C4-2B (cell line): ENCODE data around the gene CFAP97D2.

Experiments used
- CTCF ChIP-seq: fragments of 450-650 bp; conservative IDR thresholded peaks from 2 replicates; pipeline ENCODE4 v1.5.1; 2017; ENCODE audit warnings: mild to moderate bottlenecking
- ZFX ChIP-seq: fragments of 450-650 bp; IDR thresholded peaks from 2 replicates; pipeline ENCODE4 v1.6.1; 2017

- TF ChIP-seq CTCF (no peak), ZFX (no peak)
Observed at GRCh38 chr13:114199954-114200353, 20.9 kb downstream of the CFAP97D2 start.
